Measurements from ENCODE around the gene MRRF. TPM values are rescaled to one million over a fixed set of nuclear protein-coding genes. Genes with fewer than 3 reads are reported as not detected.

The MRRF gene
- polyA plus RNA-seq, 4 donors, result 36.6 to 47.0 (median 44.4) TPM

GRCh38 chr9:122376796-122377195 is 112.1 kb downstream of the MRRF start:
- DNase-seq (ENCODE audit: low read depth in 4 of 4, low spot score in 2 of 4), result no peak

GRCh38 chr9:122377241-122378164 is 112.8 kb downstream of the MRRF start:
- DNase-seq (ENCODE audit: low read depth in 4 of 4, low spot score in 2 of 4), result no peak

GRCh38 chr9:122378236-122378635 is 113.6 kb downstream of the MRRF start:
- DNase-seq (ENCODE audit: low read depth in 4 of 4, low spot score in 2 of 4), result no peak

GRCh38 chr9:122379340-122379739 is 114.7 kb downstream of the MRRF start:
- no peak for DNase-seq (ENCODE audit: low read depth in 4 of 4, low spot score in 2 of 4)

- no peak for DNase-seq (ENCODE audit: low read depth in 4 of 4, low spot score in 2 of 4)
Observed at GRCh38 chr9:122380293-122380692, 115.6 kb downstream of the MRRF start.

Other genes starting within 250 kb of the MRRF start
- 1 to 10 TPM; 6.4 to 7.8 (median 7.0) TPM for gene TTLL11, start 171.6 kb upstream of the MRRF start, polyA plus RNA-seq (ENCODE audit: insufficient read length in 4 of 4)
- 10 to 100 TPM; 74.3 to 93.0 (median 80.6) TPM for gene NDUFA8, start 105.1 kb upstream of the MRRF start, polyA plus RNA-seq (ENCODE audit: insufficient read length in 4 of 4)
- 1 to 10 TPM; 2.3 to 2.6 (median 2.3) TPM for gene MORN5, start 105.0 kb upstream of the MRRF start, polyA plus RNA-seq (ENCODE audit: insufficient read length in 4 of 4)
- 1 to 10 TPM; 3.6 to 5.2 (median 4.2) TPM for gene LHX6, start 35.9 kb upstream of the MRRF start, polyA plus RNA-seq (ENCODE audit: insufficient read length in 4 of 4)
- 10 to 100 TPM; 32.4 to 40.3 (median 35.9) TPM for gene RBM18, start within 50 bp of the MRRF start, polyA plus RNA-seq (ENCODE audit: insufficient read length in 4 of 4)
- gene PTGS1, start 106.1 kb downstream of the MRRF start, polyA plus RNA-seq (ENCODE audit: insufficient read length in 4 of 4), result 1 to 10 TPM; 5.2 to 7.2 (median 5.6) TPM
- not detected for gene OR1J1, start 213.0 kb downstream of the MRRF start, polyA plus RNA-seq (ENCODE audit: insufficient read length in 4 of 4)
- not detected for gene OR1J2, start 245.9 kb downstream of the MRRF start, polyA plus RNA-seq (ENCODE audit: insufficient read length in 4 of 4)